ENCODE data around the gene SH2D4B. TPM values are rescaled to one million over a fixed set of nuclear protein-coding genes. Genes with fewer than 3 reads are reported as not detected.
A peak's percentile ranks its signal among the peaks of the same experiment; 100 is the strongest.

Gene SH2D4B
- polyA plus RNA-seq, 1 donor from 2014 or later: 1.4 TPM

GRCh38 chr10:80599424-80599847 lies 61.7 kb downstream of the SH2D4B start:
- Histone ChIP-seq H3F3A (ENCODE audit: insufficient read depth, low read length, poor library complexity, severe bottlenecking) (no peaks in the 10 kb centered on the region), H3K9me3 (ENCODE audit: low read length) (no peaks in the 10 kb centered on the region), H3K4me3 (ENCODE audit: low read length) (no peak overlapping the region), H3K27me3 (ENCODE audit: insufficient read depth, low read depth, low read length) (no peaks in the 10 kb centered on the region), H3K9me2 (ENCODE audit: insufficient read depth, low read length) (no peaks in the 10 kb centered on the region), H3K79me2 (replicated peaks; ENCODE audit: insufficient read depth, low read length) (no peaks in the 10 kb centered on the region), H4K20me1 (ENCODE audit: insufficient read depth) (no peaks in the 10 kb centered on the region), H2AFZ (ENCODE audit: low read depth, low read length) (no peak overlapping the region), H3K9ac (ENCODE audit: low read length) (no peak overlapping the region), H3K36me3 (ENCODE audit: insufficient read depth, low read length) (no peaks in the 10 kb centered on the region), H3K27ac (ENCODE audit: low read length) (no peak overlapping the region), H3K4me2 (ENCODE audit: low read length) (no peak overlapping the region)
- TF ChIP-seq POLR2AphosphoS5 (IDR thresholded peaks at IDR 0.05): no peak
- no peak for TF ChIP-seq EP300 (conservative IDR thresholded peaks at IDR 0.05; ENCODE audit: poor library complexity, severe bottlenecking)
- TF ChIP-seq REST (IDR thresholded peaks at IDR 0.05; ENCODE audit: borderline replicate concordance): no peak
- TF ChIP-seq RAD21 (conservative IDR thresholded peaks at IDR 0.05): peak; percentile 24
- TF ChIP-seq MXI1 (conservative IDR thresholded peaks at IDR 0.05; ENCODE audit: poor library complexity, severe bottlenecking): no peak
- no peak for TF ChIP-seq TAF1 (IDR thresholded peaks at IDR 0.05; ENCODE audit: low read depth)
- TF ChIP-seq SMC3 (conservative IDR thresholded peaks at IDR 0.05; ENCODE audit: poor library complexity): peak; percentile 14
- peak; percentile 44 for TF ChIP-seq CTCF (IDR thresholded peaks at IDR 0.05; ENCODE audit: poor library complexity, severe bottlenecking)

GRCh38 chr10:80600256-80600655 lies 62.6 kb downstream of the SH2D4B start:
- Histone ChIP-seq H3K27ac (ENCODE audit: low read length) (no peak overlapping the region), H3K36me3 (ENCODE audit: insufficient read depth, low read length) (no peaks in the 10 kb centered on the region), H3K79me2 (replicated peaks; ENCODE audit: insufficient read depth, low read length) (no peaks in the 10 kb centered on the region), H3K4me2 (ENCODE audit: low read length) (no peak overlapping the region), H3K9ac (ENCODE audit: low read length) (no peak overlapping the region), H3K9me3 (ENCODE audit: low read length) (no peaks in the 10 kb centered on the region), H3F3A (ENCODE audit: insufficient read depth, low read length, poor library complexity, severe bottlenecking) (no peaks in the 10 kb centered on the region), H2AFZ (ENCODE audit: low read depth, low read length) (no peak overlapping the region), H4K20me1 (ENCODE audit: insufficient read depth) (no peaks in the 10 kb centered on the region), H3K4me3 (ENCODE audit: low read length) (no peak overlapping the region), H3K27me3 (ENCODE audit: insufficient read depth, low read depth, low read length) (no peaks in the 10 kb centered on the region), H3K9me2 (ENCODE audit: insufficient read depth, low read length) (no peaks in the 10 kb centered on the region)
- TF ChIP-seq SMC3 (conservative IDR thresholded peaks at IDR 0.05; ENCODE audit: poor library complexity) (no peak), TAF1 (IDR thresholded peaks at IDR 0.05; ENCODE audit: low read depth) (no peak), POLR2AphosphoS5 (IDR thresholded peaks at IDR 0.05) (no peak), EP300 (conservative IDR thresholded peaks at IDR 0.05; ENCODE audit: poor library complexity, severe bottlenecking) (no peak)

GRCh38 chr10:80602881-80603280 lies 65.2 kb downstream of the SH2D4B start:
- Histone ChIP-seq H3K36me3 (ENCODE audit: insufficient read depth, low read length) (no peaks in the 10 kb centered on the region), H3K27ac (ENCODE audit: low read length) (no peak overlapping the region), H3K9me2 (ENCODE audit: insufficient read depth, low read length) (no peaks in the 10 kb centered on the region), H3K27me3 (ENCODE audit: insufficient read depth, low read depth, low read length) (no peaks in the 10 kb centered on the region), H3K9ac (ENCODE audit: low read length) (no peak overlapping the region), H3K4me3 (ENCODE audit: low read length) (no peak overlapping the region), H3K4me2 (ENCODE audit: low read length) (no peak overlapping the region), H3F3A (ENCODE audit: insufficient read depth, low read length, poor library complexity, severe bottlenecking) (no peaks in the 10 kb centered on the region), H3K9me3 (ENCODE audit: low read length) (no peaks in the 10 kb centered on the region), H2AFZ (ENCODE audit: low read depth, low read length) (no peak overlapping the region), H4K20me1 (ENCODE audit: insufficient read depth) (no peaks in the 10 kb centered on the region), H3K79me2 (replicated peaks; ENCODE audit: insufficient read depth, low read length) (no peaks in the 10 kb centered on the region)
- TF ChIP-seq EZH2 (IDR thresholded peaks at IDR 0.05; ENCODE audit: borderline replicate concordance, insufficient read depth, low read length, poor library complexity, severe bottlenecking) (no peak), MXI1 (conservative IDR thresholded peaks at IDR 0.05; ENCODE audit: poor library complexity, severe bottlenecking) (no peak), TAF1 (IDR thresholded peaks at IDR 0.05; ENCODE audit: low read depth) (no peak), RAD21 (conservative IDR thresholded peaks at IDR 0.05) (no peak), EP300 (conservative IDR thresholded peaks at IDR 0.05; ENCODE audit: poor library complexity, severe bottlenecking) (no peak), REST (IDR thresholded peaks at IDR 0.05; ENCODE audit: borderline replicate concordance) (no peak), SMC3 (conservative IDR thresholded peaks at IDR 0.05; ENCODE audit: poor library complexity) (no peak), POLR2AphosphoS5 (IDR thresholded peaks at IDR 0.05) (no peak), CTCF (IDR thresholded peaks at IDR 0.05; ENCODE audit: poor library complexity, severe bottlenecking) (no peak)
